Measurements from ENCODE around the gene IGSF3.

The IGSF3 gene

GRCh38 chr1:116544588-116545358 is 122.8 kb downstream of the IGSF3 start:
- no peak for DNase-seq (ENCODE audit: extremely low read depth, low read depth)
- TF ChIP-seq CTCF (IDR thresholded peaks at IDR 0.05; ENCODE audit: low read depth, low read length, missing control alignments), result no peak
- H3K4me3 ChIP-seq (replicated peaks; ENCODE audit: low read depth, low read length), result no peak overlapping the region

DNA sequence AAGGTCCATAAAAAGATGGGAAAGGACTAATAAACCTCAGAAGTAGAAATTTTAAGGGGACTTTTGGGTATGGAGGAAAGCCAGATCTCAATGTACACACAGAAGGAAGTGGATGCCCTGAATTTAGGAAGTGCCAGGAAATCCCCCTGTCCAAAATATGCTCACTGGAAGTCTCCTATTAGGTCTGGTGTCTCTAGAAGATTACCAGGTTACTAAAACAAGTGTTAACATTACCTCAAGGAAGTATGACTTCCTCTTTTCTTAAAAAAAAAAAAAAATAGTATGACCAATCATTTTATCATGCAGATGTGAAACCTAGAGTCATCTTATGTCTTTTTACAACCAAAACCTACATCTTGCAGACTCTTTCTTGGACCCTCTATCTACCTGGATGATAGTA is 127.4 kb downstream of the IGSF3 start:
- TF ChIP-seq CTCF (IDR thresholded peaks at IDR 0.05; ENCODE audit: low read depth, low read length, missing control alignments), result no peak

GRCh38 chr1:116538544-116538943 is 129.0 kb downstream of the IGSF3 start:
- no peak overlapping the region for H3K4me3 ChIP-seq (replicated peaks; ENCODE audit: low read depth, low read length)
- no peak for DNase-seq (ENCODE audit: extremely low read depth, low read depth)
- TF ChIP-seq CTCF (IDR thresholded peaks at IDR 0.05; ENCODE audit: low read depth, low read length, missing control alignments), result no peak

More for the DNA sequence above, 127.4 kb downstream of the IGSF3 start:
- DNase-seq (ENCODE audit: extremely low read depth, low read depth), result no peak
- no peak overlapping the region for H3K4me3 ChIP-seq (replicated peaks; ENCODE audit: low read depth, low read length)

DNA sequence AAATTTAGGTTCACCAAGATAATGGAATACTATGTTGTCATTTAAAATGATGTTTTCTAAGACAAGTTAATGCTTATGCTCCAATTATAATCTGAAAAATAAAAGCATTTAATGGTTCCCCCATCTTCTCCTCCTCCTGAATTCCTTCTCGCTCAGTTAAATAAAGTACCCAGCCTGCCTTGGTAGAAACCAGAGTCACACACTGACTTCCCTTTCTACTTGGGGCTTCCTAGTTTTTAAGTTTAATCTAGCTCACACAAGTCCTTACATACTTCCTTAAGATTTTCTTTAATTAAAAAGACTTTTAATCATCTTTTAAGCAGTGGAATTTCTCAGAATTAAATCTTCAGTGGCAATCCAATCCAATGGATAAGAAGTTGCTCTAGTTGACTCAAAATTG is 129.6 kb downstream of the IGSF3 start:
- no peak overlapping the region for H3K4me3 ChIP-seq (replicated peaks; ENCODE audit: low read depth, low read length)
- TF ChIP-seq CTCF (IDR thresholded peaks at IDR 0.05; ENCODE audit: low read depth, low read length, missing control alignments), result no peak
- no peak for DNase-seq (ENCODE audit: extremely low read depth, low read depth)

DNA sequence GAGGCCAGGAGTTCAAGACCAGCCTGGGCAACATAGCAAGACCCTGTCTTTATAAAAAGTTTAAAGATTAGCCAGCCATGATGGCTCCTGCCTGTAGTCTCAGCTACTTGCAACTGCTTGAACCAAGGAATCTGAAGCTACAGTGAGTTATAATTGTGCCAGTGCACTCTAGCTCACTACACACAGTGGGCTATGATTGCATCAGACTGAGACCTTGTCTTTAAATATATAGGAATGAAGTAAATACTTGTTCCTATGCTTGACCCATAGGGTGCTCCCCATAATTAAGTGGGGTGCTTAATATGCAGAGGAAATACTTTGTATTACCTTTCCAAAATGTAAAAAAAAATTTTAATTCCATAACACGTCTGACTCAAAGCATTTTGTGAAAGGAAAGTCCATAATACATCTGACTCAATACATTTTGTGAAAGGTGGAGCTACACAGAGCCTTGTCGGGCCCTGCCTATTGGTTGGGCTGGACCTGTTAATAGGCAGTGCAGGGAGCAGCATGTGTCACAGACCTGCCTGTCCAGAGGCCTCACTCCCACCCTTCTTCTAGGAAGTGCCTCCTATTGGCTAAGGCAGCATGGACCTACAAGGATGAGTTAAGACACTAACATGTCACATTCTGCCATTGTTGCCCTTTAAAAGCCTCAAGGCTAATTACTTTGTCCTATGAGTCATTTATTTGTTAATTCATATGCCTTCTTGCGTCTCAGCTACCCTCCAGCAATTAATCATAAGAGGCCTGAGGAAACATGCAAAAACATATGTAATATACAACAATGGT is 130.3 kb downstream of the IGSF3 start:
- H3K4me3 ChIP-seq (replicated peaks; ENCODE audit: low read depth, low read length), result no peak overlapping the region
- TF ChIP-seq CTCF (IDR thresholded peaks at IDR 0.05; ENCODE audit: low read depth, low read length, missing control alignments), result no peak
- no peak for DNase-seq (ENCODE audit: extremely low read depth, low read depth)

- DNase-seq (ENCODE audit: extremely low read depth, low read depth), result no peak
- no peak overlapping the region for H3K4me3 ChIP-seq (replicated peaks; ENCODE audit: low read depth, low read length)
- TF ChIP-seq CTCF (IDR thresholded peaks at IDR 0.05; ENCODE audit: low read depth, low read length, missing control alignments), result no peak
Measured at GRCh38 chr1:116534014-116534739, 133.4 kb downstream of the IGSF3 start.
